HepG2 (cell line): ENCODE data around the gene WWP2. TPM values are rescaled to one million over a fixed set of nuclear protein-coding genes. Genes with fewer than 3 reads are reported as not detected.
A peak's percentile ranks its signal among the peaks of the same experiment; 100 is the strongest.

Experiments used
- ARNT2 ChIP-seq: sonication (generic); formaldehyde crosslinking; IDR thresholded peaks from 2 replicates; pipeline ENCODE4 v1.8.0; 2022; ENCODE audit warnings: mild to moderate bottlenecking, low read depth, missing genetic modification reagents, moderate library complexity
- FLYWCH1 ChIP-seq: sonication (generic); formaldehyde crosslinking; IDR thresholded peaks from 2 replicates; pipeline ENCODE4 v1.8.1; 2023; ENCODE audit warnings: mild to moderate bottlenecking, missing genetic modification reagents
- FOXP4 ChIP-seq: sonication (generic); formaldehyde crosslinking; IDR thresholded peaks from 2 replicates; pipeline ENCODE4 v1.4.0; 2020; ENCODE audit warnings: missing genetic modification reagents
- IRX3 ChIP-seq: sonication (generic); formaldehyde crosslinking; IDR thresholded peaks from 2 replicates; pipeline ENCODE4 v1.8.1; 2023; ENCODE audit warnings: mild to moderate bottlenecking, low read depth, missing genetic modification reagents, borderline replicate concordance
- KAT7 ChIP-seq: IDR thresholded peaks from 2 replicates; pipeline ENCODE4 v1.6.1; 2018; ENCODE audit warnings: borderline replicate concordance, missing compliant biosample characterization
- KDM6A ChIP-seq: IDR thresholded peaks from 2 replicates; pipeline ENCODE4 v1.6.1; 2016; ENCODE audit warnings: low read depth
- KLF12 ChIP-seq: sonication (generic); formaldehyde crosslinking; IDR thresholded peaks from 2 replicates; pipeline ENCODE4 v1.4.0; 2020; ENCODE audit warnings: missing genetic modification reagents, borderline replicate concordance
- MIXL1 ChIP-seq: IDR thresholded peaks from 2 replicates; pipeline ENCODE4 v1.6.1; 2016
- RAD21 ChIP-seq: fragments of 450-650 bp; formaldehyde crosslinking; IDR thresholded peaks from 2 replicates; pipeline ENCODE4 v1.5.0; 2020; ENCODE audit warnings: mild to moderate bottlenecking
- SALL1 ChIP-seq: sonication (generic); formaldehyde crosslinking; IDR thresholded peaks from 2 replicates; pipeline ENCODE4 v1.8.0; 2022; ENCODE audit warnings: mild to moderate bottlenecking, missing genetic modification reagents
- ZNF282 ChIP-seq: fragments of 450-650 bp; IDR thresholded peaks from 2 replicates; pipeline ENCODE4 v1.6.1; 2018; ENCODE audit not compliant: partially characterized antibody
- ZNF407 ChIP-seq: sonication (generic); formaldehyde crosslinking; IDR thresholded peaks from one replicate; pipeline ENCODE4 v1.5.1; 2020; ENCODE audit warnings: mild to moderate bottlenecking, missing genetic modification reagents; ENCODE audit errors: not compliant biosample characterization
- ZNF530 ChIP-seq: sonication (generic); formaldehyde crosslinking; IDR thresholded peaks from 2 replicates; pipeline ENCODE4 v1.5.0; 2020; ENCODE audit warnings: low read depth, mild to moderate bottlenecking, missing genetic modification reagents
- ZNF557 ChIP-seq: sonication (generic); formaldehyde crosslinking; IDR thresholded peaks from 2 replicates; pipeline ENCODE4 v1.4.0; 2020; ENCODE audit warnings: missing genetic modification reagents
- ZNF564 ChIP-seq: sonication (generic); formaldehyde crosslinking; IDR thresholded peaks from 2 replicates; pipeline ENCODE4 v1.8.1; 2023; ENCODE audit warnings: mild to moderate bottlenecking, missing genetic modification reagents
- ZNF652 ChIP-seq: IDR thresholded peaks from 2 replicates; pipeline ENCODE4 v1.6.1; 2016; ENCODE audit warnings: low read depth, borderline replicate concordance
- ZNF672 ChIP-seq: sonication (generic); formaldehyde crosslinking; IDR thresholded peaks from 2 replicates; pipeline ENCODE4 v1.8.1; 2022; ENCODE audit warnings: missing genetic modification reagents
- polyA plus RNA-seq, 8 experiments: library from polyadenylated mRNA; depleted of rRNA in 3 of 8; stranded (reverse) in 7 of 8; unstranded in 1 of 8; fragments of >200 nt; fragmentation: Illumina TruSeq in 4 of 8; extraction: Trizol in 4 of 8; gene quantifications; 2 replicates each; pipeline versions ENCODE4 v1.2.1 to v1.2.3, GENCODE V29; 2011 to 2016; ENCODE audit warnings: low read depth in 4 of 8, missing spikeins in 1 of 8, mixed read lengths in 1 of 8; ENCODE audit not compliant: insufficient read depth in 1 of 8
- total RNA-seq, 5 experiments: library from RNA; depleted of rRNA; stranded (reverse); fragments of >200 nt; fragmentation: Illumina TruSeq; extraction: Trizol; gene quantifications; 2 replicates each; pipeline ENCODE4 v1.2.3, GENCODE V29; 2016; ENCODE audit warnings: low read depth in 1 of 5
- TF ChIP-seq, protein P1 (sequence below): sonication (generic); formaldehyde crosslinking; IDR thresholded peaks from 2 replicates; pipeline ENCODE4 v1.5.1; 2020; ENCODE audit warnings: mild to moderate bottlenecking, missing genetic modification reagents, moderate library complexity

Gene WWP2
- total and polyA plus RNA-seq, 2 of the 13 experiments (the other 11 are each of a cell fraction or from before 2014, with no cell fraction given), result 11.4 to 28.2 TPM

- no peak for TF ChIP-seq FOXP4 (CRISPR knock-in tag)
- peak; percentile 18; the same call in 1 of the 2 replicates for TF ChIP-seq SALL1 (CRISPR knock-in tag)
- TF ChIP-seq, protein P1, sequence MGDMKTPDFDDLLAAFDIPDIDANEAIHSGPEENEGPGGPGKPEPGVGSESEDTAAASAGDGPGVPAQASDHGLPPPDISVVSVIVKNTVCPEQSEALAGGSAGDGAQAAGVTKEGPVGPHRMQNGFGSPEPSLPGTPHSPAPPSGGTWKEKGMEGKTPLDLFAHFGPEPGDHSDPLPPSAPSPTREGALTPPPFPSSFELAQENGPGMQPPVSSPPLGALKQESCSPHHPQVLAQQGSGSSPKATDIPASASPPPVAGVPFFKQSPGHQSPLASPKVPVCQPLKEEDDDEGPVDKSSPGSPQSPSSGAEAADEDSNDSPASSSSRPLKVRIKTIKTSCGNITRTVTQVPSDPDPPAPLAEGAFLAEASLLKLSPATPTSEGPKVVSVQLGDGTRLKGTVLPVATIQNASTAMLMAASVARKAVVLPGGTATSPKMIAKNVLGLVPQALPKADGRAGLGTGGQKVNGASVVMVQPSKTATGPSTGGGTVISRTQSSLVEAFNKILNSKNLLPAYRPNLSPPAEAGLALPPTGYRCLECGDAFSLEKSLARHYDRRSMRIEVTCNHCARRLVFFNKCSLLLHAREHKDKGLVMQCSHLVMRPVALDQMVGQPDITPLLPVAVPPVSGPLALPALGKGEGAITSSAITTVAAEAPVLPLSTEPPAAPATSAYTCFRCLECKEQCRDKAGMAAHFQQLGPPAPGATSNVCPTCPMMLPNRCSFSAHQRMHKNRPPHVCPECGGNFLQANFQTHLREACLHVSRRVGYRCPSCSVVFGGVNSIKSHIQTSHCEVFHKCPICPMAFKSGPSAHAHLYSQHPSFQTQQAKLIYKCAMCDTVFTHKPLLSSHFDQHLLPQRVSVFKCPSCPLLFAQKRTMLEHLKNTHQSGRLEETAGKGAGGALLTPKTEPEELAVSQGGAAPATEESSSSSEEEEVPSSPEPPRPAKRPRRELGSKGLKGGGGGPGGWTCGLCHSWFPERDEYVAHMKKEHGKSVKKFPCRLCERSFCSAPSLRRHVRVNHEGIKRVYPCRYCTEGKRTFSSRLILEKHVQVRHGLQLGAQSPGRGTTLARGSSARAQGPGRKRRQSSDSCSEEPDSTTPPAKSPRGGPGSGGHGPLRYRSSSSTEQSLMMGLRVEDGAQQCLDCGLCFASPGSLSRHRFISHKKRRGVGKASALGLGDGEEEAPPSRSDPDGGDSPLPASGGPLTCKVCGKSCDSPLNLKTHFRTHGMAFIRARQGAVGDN, result peak; percentile 51
- TF ChIP-seq ZNF407 (CRISPR knock-in tag), result peak; percentile 8
- no peak for TF ChIP-seq ARNT2
- TF ChIP-seq MIXL1, result no peak
- TF ChIP-seq ZNF530 (CRISPR knock-in tag), result no peak
- TF ChIP-seq ZNF564, result no peak
- no peak for TF ChIP-seq ZNF652 (CRISPR knock-in tag)
- TF ChIP-seq IRX3 (CRISPR knock-in tag), result no peak
- no peak for TF ChIP-seq ZNF672 (CRISPR knock-in tag)
- no peak for TF ChIP-seq KAT7
- TF ChIP-seq KLF12 (CRISPR knock-in tag), result no peak
- TF ChIP-seq ZNF282, result no peak
- TF ChIP-seq KDM6A (CRISPR knock-in tag), result no peak
- TF ChIP-seq RAD21, result peak; percentile 55
- no peak for TF ChIP-seq FLYWCH1 (CRISPR knock-in tag)
- TF ChIP-seq ZNF557 (CRISPR knock-in tag), result no peak
Measured at GRCh38 chr16:69937465-69937951, 175.4 kb downstream of the WWP2 start (continued).
